ENCODE data around the gene RPUSD4.

DNA sequence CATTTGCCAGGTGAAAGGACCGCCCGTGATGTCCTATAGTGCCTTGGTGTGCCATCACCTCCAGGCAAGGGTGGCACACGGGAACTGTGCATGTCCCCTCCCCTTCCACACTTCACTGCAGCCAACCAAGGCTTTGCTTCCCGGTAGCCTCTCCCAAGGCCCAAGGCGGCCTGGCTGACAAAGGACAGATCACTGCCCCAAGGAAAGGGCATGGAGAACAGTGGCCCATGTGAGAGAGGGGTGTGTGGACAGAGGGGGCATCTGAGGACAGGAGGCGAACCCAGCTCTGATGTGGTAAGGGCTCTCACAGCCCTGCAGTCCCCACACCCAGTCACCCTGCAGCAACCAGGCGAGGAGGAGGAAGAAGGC is 50.4 kb downstream of the RPUSD4 start:
- TF ChIP-seq POLR2AphosphoS5 (IDR thresholded peaks at IDR 0.05; ENCODE audit: insufficient read depth in 1 of 2, low read depth in 1 of 2): no peak
- TF ChIP-seq, protein P1, sequence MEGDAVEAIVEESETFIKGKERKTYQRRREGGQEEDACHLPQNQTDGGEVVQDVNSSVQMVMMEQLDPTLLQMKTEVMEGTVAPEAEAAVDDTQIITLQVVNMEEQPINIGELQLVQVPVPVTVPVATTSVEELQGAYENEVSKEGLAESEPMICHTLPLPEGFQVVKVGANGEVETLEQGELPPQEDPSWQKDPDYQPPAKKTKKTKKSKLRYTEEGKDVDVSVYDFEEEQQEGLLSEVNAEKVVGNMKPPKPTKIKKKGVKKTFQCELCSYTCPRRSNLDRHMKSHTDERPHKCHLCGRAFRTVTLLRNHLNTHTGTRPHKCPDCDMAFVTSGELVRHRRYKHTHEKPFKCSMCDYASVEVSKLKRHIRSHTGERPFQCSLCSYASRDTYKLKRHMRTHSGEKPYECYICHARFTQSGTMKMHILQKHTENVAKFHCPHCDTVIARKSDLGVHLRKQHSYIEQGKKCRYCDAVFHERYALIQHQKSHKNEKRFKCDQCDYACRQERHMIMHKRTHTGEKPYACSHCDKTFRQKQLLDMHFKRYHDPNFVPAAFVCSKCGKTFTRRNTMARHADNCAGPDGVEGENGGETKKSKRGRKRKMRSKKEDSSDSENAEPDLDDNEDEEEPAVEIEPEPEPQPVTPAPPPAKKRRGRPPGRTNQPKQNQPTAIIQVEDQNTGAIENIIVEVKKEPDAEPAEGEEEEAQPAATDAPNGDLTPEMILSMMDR (IDR thresholded peaks at IDR 0.05): no peak

Measured in vagina (tissue), 2 donors.